ENCODE results near the gene ATXN8OS.
"Not testable (repeated sequence)": the region's sequence is repeated elsewhere in the genome, so short reads cannot be mapped to it uniquely, and the experiment has no call there.

Gene ATXN8OS

DNA sequence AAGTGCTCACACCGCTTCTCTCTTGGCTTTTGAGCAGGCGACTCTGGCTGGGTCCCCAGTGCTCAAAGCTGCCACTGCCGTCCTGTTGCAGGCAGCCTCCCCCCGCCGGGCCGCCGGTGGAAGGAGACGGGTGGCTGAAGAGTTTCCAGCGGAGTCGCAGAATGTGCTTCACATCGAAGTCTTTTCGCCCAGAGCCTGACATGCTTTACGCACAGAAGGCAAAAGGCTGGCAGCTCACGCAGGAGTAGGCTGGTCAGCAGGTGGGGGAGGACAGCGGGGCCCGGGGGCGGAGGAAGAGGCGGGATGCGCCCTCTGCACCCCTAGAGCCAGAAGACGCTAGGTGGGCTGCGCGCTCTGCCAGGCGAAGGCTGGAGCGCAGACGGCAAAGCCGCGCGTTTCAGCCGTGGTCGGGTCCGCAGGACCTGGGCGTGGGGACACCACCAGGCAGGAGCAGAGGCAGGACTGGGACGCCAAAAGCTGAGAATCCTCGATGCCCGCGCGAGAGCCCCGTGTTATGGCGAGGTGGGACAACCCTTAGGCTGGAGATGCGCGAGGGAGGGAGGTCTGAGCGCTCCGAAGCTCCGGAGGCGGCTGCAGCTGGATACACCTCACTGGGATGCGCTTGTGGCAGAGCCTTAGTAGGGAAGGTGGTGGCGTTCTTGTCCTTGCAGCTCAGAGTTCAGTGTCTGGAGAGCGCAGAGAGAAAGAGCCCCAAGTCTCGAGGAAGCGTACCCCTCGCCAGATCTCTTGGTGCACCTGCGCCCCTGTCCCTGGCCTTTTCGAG is at the start of gene ATXN8OS:
Gene ATXN8OS (plus strand): TSS at position 329 of the 784 bp plus-strand sequence.
- no peak for DNase-seq (ENCODE audit: low spot score)

DNA sequence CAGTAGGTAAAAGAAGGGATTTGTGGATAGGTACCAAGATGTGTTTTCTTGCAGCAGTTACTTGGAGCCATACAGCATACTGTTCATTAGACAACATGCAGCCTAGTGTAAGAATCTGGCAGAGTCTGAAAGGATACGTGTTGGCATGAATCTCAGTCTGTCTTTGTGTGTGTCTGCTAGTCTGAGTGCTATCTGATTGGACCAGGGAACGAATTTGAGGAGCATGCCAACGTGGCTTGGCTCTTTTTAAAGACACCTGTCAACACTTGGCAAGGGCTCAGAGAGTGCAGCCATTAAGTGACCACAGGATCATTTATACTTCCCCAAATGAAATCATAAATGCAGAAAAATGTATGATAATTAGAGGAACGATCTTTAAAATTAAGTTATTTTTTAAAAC is 27.6 kb upstream of the ATXN8OS start:
- DNase-seq (ENCODE audit: low spot score): no peak

DNA sequence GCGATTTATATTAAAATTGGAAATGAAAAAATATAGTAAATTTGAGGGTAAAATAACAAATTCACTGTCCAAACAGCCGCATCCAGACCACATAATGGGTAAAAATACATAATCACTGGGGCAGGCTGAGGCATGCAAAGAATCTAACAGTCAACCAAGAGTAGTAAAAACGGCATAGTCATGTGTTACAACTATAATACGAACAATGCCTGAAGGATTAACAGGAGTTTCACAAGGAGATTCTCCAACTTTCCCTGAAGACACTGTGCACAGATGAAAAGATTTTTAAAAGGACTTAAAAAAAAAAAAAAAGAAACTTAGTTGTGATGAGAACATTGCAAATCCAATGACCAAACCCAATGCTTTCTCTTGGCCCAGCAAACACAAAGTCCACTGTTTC is 20.4 kb upstream of the ATXN8OS start:
- no peak for DNase-seq (ENCODE audit: low spot score)

DNA sequence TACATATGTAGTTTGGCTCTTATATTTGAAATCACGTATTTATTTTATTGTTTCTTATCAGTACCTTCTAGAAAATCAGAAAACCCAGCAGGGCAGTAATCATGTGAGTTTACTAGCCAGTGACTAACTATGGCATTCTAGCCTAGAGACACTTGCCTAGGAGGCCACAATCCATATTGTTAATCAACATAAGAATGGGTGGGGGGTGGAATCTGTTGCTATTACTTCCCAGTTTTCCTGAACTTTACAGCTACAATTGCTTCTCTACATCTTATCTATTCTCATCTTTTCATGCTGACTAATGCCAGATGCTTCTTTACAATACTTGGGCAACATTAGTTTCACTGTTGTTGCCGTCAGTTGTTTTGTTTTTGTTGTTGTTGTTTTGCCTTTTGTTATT is 18.7 kb upstream of the ATXN8OS start:
- no peak for DNase-seq (ENCODE audit: low spot score)

DNA sequence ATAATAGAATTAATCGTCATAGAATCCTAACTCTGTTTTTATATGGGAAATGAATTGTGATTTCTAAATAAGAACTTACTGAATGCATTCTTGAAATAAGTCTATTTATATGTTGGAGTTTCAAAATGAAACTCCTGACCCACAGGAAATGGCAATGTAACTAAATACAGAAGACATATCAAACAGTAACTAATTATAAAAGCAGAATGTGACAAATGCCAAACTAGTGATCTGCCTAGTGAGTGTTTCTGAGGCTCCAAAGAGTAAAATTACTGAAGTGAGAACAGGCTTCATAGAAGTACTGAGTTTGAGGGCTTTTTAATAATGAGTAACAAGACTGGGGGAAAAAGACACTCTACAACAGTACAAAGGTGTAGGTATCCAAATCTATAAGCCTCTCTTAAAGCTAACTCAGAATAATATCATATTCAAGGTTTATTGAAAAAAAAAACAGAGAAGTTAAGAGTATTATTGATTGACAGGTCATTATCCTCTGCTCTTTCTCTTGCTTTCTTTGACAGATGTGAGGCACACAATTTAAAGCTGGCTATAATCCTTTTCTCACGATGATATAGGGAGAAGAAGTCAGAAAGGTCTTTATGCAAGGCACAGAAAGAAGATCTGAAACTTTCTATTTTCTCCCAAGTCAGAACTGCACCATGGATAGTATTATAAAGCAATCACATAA is 17.4 kb upstream of the ATXN8OS start:
- DNase-seq (ENCODE audit: low spot score): no peak

DNA sequence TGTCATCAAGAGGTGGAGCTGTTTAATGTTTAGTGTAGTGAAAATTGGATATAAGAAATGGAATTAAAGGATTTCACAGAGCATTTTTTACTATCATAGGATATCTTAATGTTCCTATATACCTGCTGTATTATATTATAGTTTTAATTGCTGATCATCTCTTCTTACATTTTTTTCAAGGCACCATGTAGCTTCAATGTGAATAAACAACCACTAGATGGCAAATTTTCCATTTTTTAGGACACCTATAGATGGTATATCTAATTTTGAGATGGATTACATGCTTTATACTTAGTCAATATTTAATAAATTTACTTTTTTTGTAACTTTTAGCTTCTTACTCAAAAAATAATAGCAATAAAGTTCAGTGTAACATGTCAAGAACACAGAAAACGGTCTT is 9.0 kb upstream of the ATXN8OS start:
- no peak for DNase-seq (ENCODE audit: low spot score)

DNA sequence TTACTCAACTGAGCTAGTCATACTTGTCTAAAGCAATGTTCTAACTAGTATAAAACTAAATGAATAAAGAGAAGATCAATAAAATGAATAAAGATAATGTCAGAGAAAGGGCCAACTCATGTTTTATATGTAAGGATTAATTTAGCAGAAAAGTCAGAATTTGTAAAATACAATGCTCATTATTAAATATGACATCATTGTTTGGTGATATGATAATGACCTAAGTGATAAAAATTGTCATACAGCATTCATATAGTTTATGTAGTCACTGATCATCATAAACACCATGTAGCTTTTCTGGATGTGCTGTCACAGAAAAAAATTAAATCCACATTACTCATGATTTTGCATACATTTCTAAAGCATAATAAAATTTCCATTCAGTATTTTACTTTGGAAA is 3.1 kb upstream of the ATXN8OS start:
- no peak for DNase-seq (ENCODE audit: low spot score)

DNA sequence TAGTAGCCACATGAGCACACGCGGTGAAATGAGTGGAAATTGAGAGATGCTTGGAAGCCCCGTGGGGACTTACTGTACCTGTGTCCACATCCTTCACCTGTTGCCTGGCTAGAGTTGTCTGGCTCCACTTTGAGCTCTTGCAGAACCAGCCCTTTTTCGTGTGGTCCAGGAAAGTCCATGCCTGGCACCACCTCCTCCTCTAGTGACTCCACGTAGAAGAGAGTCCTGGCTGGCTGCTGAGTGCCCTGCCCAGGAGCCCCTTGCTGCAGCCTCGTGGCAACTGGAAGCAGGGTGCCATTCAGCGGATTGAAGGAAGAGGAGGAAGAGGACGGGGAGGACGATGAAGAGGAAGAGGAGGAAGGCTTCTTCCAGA is 515 bp upstream of the ATXN8OS start:
- no peak for DNase-seq (ENCODE audit: low spot score)

DNA sequence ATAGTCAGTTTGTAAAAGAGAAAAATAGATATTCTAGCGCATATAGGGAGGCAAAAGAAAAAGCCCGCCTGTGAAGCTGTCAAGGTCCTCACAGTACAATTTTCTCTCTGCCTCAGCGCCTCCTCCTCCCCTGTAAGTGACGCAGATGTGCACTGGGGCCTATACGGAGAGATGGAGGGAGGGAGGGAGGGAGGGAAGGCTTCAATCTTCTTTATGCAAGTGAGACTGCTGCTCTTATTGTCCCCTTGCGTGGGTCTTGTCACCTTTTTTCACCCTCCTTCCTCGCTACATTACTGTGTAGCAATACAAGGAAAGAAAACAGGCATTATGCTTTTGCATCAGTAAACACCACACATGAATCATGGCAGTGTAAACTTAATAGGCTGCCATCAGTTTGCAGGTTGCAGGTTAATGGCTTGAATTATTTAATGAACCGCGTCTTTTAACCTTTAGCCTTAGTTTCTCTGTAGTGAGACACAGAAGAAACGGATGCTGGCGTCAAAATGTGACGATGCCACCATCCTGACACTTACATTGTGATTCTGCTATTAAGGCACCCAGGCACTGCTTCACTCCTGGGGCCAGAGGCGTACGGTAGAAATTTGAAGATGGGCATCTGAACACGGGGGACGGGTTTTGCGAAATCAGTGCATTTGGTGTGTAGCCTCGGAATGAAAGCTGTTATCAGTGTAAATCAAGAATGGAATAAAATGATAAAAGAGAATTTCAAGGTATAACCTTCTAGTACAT is 905 bp downstream of the ATXN8OS start, which contains the start of gene KLHL1:
Gene KLHL1 (minus strand): TSS at position 97 of the 750 bp plus-strand sequence. CDS start 753 bp downstream, outside the sequence.
- DNase-seq (ENCODE audit: low spot score): no peak

DNA sequence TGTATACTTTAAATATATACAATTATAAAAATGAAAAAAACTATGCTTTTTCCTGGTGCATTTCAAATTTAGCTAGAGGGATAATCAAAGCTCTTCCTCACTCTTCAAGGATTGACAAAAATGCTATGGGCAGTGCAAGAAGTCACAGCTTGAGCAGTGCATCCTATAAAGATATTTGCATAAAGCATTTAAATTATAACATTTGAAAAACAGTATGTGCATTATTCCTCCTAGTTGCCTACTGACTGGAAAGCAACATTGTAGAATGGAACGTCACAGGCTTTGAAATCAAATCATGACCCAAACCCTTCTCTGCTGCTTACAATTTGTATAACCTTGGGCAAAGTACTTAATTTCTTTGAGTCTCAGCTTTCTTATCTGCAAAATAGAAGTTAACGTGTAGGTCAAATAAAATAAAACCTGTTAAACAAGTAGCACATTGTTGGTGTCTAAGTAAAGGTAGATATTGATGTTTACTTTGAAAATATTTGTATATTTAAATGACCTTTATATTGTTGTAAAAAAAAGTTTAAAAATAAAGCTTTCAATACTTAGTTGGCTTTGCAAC is 9.8 kb downstream of the ATXN8OS start:
- DNase-seq (ENCODE audit: low spot score): no peak

DNA sequence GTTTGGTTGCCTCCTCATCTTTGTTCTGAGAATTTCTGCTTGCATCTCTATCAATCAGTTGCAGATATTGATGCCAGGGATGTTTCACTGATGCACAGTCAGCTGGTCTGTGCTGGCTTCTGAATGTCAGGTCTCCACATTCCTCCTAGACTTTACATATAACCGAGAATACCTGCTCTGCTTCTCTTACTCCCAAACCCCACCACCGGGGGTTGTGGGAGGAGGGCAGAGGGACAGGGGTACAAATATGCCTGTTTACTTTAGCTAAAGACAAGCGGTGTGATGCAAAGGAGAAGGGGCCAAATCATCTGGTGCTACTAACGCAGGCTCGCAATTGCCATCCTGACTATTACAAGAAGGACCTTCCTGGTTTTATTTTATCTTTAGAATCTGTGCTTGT is 18.1 kb downstream of the ATXN8OS start:
- no peak for DNase-seq (ENCODE audit: low spot score)

DNA sequence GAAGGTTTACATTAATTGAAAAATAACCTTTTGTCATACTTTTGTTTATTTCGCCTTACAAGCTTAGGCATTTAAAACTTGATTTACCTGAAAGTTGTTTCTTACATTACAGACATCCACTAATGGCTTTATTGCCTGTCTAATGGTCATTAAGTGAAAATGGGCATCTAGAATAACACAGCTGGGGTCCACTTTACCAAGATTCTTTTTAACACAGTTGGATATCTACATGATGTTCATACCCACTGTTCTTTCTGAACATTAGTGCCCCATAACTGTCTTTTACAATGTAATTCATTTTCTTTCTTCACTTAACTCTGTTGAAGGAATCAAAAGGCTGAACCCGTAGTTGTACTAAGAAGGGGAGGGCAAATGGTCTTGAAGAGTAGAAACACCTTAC is 20.5 kb downstream of the ATXN8OS start:
- no peak for DNase-seq (ENCODE audit: low spot score)

DNA sequence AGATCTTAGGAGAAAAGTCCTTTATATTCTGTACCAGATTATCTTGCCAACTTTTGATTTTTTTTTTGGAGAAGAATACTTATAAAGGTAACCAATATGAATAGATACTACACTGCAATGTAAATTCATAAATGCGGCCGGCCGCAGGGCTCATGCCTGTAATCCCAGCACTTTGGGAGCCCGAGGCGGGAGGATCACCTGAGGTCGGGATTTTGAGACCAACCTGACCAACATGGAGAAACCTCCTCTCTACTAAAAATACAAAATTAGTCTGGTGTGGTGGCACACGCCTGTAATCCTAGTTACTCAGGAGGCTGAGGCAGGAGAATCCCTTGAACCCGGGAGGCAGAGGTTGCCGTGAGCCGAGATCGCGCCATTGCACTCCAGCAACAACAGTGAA is 35.0 kb downstream of the ATXN8OS start:
- DNase-seq (ENCODE audit: low spot score): not testable (repeated sequence)

DNA sequence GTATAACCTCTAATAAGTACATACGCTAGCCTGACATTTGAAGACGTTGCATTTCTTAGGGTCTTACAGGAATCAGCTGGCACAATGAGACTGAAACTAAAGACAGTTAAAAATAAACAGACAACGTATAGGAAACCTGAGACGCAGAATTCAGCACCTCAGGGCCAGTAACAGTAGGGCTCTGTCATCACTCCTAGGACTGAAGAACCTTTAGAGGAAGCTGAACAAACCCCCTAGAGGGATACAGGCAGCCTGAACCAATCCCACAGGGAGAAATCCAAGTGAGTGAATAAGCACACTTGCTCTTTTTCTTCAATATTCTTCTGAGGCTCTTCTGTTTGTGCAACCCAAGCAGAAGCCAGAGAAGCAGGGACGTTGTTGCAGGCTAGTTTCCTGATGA is 54.5 kb downstream of the ATXN8OS start:
- no peak for DNase-seq (ENCODE audit: low spot score)

DNA sequence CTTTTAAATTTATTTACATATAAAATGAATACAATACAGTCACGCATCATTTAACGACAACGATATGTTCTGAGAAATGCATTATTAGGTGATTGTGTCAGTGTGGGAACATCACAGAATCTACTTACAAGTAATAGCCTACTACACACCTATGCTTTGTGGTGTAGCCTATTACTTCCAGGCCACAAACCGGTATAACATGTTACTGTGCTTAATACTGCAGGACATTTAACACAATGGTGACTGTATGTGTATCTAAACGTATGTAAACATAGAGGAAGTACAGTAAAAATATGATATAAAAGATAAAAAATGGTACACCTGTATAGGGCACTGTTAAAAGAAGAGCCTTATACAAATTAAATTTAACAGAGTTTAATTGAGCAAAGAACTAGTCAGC is 63.1 kb downstream of the ATXN8OS start:
- no peak for DNase-seq (ENCODE audit: low spot score)

DNA sequence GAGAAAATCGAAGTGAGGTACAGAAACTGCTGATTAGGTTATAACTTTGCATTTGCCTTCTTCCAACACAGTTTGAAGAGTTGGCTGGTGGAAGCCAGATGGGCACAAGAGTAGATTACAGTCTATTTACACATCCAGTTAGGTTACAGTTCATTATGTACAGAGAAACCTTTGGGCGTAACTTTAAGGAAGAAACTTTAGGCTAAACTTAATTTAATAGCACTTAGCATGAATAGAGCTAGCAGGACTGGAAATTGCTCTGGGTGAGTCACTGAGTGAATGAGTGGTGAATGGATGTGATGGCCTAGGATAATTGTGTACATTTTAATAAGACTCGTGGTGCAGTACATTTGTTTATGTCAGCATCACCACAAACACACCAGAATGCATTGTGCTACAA is 63.5 kb downstream of the ATXN8OS start:
- DNase-seq (ENCODE audit: low spot score): no peak

DNA sequence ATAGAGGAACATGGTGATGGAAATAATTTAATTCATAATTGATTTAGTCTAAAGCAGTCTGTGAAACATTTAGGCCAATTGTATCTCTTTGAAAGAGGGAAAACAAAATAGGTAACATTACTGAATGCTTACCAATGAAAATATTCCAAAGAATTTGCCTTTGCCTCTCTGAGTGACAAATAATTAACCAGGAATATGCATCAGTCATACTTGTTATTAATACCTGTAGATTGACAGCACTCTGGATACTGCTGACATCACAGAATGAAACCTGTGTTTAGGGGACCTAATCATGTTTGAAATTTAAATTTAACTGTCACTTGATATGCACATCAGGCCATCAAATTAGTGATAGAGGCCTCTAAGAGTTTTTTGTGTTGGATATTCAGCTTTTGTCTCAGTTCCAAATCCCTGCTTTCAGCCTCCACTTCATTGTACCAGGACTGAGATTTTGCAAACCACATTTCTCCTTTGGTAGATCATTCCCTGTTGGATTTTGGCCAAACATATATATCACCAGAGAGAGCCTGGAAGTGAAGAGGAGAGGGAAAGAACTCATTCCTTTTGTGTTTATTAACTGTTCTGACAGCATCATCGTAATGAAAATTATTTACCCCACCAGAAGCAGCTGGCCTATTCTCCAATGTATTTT is 65.4 kb downstream of the ATXN8OS start:
- DNase-seq (ENCODE audit: low spot score): no peak

DNA sequence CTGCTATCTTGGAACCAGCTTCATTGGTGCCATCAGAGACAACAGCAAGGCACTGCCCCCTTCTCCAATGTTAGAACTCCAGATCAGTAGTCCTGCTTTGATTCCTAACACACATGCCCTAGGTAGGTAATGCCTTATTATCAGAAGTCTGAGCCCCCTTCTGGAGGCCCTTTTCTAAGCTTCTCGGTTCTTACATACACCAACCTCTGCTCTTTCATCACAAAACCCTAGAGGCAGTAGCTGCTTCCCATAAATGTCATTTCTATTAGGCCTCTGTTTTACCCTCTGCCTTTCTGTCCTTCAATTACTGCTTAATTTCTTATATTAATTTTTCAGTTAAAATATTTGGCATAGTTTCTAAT is 66.0 kb downstream of the ATXN8OS start:
- DNase-seq (ENCODE audit: low spot score): no peak

DNA sequence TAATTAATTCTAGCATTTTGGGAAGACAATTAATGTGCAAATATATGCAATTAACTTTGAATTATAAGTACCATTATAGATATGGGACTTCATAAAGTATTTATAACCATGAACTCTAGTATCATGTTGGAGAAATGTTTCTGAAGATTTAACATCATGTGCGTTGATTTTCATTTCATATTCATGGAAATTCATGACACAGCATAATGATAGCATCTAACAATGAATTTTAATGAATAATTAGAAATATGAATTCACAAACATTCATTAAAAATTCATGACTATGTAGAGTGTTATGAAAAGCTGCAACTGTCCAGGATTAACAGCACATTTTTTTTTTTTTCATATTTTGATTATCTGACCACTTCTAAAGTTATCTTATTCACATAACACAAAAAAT is 70.7 kb downstream of the ATXN8OS start:
- no peak for DNase-seq (ENCODE audit: low spot score)

Measured in hepatic stellate cell (primary cell).